IPS DF 19.7 (cell line): ENCODE results near the gene SIRPG.
"Not testable (repeated sequence)": the region's sequence is repeated elsewhere in the genome, so short reads cannot be mapped to it uniquely, and the experiment has no call there.

ENCODE experiments used
- DNase-seq: peaks from one replicate; pipeline ENCODE4 v3.0.0-alpha.2; 2013; ENCODE audit warnings: low read depth, low spot score

SIRPG gene

GRCh38 chr20:1635291-1635979 lies 22.1 kb downstream of the SIRPG start:
- DNase-seq: no peak

- DNase-seq: no peak
Measured at GRCh38 chr20:1633535-1633934, 24.0 kb downstream of the SIRPG start.

- no peak for DNase-seq
Measured at GRCh38 chr20:1632178-1632577, 25.4 kb downstream of the SIRPG start.

DNA sequence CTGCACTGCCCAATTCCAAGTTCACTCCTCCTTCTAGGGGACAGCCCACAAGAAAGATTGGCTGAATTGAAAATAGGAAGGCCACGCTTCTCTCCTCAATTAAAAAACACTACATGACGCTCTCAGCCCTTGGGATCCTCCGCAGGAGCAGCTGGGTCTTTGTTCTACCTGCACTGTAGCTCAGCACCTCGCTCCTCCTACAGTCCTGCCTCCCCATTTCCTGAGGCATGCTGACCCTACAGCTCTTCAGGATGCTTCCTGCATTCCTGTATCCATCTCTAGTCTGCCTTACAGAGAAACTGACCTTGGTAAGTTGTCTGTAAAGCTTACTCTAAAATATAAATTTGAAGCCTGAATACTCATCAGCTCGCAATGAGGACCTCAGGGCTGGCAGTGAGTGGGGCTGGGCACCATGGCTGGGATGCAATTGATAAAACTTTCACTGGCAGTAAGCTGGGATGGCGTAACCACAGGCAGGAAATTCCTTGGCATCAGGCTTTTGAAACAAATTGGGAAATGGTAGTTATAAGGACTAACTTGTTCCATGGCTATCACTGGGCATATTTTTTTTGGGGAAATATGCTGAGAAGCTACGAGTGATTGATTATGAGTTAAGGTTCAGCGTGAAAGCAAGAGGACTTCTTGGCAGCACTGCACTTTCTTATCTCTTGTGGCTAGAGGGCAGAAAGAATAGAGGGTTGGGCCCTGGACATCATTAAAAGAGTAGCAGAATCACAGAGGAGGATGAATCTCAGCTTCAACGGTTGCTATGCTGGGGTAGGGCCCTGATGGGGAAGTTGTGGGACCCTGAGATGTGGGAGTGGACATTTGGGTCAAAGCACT lies 26.0 kb downstream of the SIRPG start:
- DNase-seq: peak; percentile 45

GRCh38 chr20:1630186-1630585 lies 27.4 kb downstream of the SIRPG start:
- no peak for DNase-seq

DNA sequence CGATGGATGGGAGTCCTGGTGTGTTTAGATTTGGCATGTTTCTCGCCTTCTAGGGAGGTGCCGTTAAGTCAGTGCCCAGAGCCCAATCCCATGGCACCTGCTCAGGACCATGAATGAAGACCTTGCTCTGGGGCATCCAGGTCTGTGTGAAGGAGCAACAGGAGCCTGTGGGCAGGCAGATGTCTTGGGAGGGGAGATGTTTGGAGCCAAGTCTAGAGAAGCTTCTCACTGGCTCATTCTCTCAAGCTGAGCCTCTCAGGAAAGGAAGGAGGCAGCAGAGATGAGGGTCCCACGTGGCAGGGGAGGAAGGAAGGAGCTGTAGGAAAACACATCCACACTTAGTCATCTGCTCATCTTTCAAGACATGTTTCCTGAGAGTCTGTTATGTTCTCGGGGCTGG lies 28.3 kb downstream of the SIRPG start:
- DNase-seq: no peak

GRCh38 chr20:1628621-1629020 lies 29.0 kb downstream of the SIRPG start:
- DNase-seq: no peak

- no peak for DNase-seq
Measured at GRCh38 chr20:1627200-1627550, 30.4 kb downstream of the SIRPG start.

DNA sequence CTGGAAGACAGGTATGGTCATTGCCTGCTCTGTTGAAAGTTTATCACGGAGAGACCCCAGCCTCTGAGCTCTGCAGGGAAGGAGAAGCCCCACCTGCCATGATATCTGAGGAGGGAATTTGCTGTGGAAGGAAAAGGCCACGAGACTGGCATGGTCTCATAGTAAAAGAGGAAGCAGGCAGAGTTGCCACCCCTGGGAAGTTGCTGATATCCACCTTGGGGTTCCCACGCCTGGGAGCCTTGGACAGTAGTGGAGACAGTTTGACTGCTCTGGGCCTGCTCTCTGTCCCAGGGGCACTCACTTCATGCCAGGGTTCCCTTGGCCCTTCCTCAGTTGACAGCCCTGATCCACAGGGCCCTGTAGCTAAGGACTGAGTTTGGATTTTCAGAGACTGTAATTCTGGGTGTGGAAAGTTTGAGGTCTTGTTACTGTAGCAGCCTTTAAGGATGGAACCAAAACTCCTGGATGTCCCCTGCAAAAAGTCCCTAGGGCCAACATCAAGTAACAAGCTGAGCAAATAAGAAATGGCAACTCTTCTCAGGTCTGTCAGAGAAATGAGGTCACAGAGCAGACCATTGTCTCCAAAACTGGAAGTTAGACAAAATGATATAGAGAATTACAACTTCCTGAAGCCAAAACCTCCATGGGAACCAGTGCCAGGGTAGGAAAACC lies 30.9 kb downstream of the SIRPG start:
- DNase-seq: no peak

DNA sequence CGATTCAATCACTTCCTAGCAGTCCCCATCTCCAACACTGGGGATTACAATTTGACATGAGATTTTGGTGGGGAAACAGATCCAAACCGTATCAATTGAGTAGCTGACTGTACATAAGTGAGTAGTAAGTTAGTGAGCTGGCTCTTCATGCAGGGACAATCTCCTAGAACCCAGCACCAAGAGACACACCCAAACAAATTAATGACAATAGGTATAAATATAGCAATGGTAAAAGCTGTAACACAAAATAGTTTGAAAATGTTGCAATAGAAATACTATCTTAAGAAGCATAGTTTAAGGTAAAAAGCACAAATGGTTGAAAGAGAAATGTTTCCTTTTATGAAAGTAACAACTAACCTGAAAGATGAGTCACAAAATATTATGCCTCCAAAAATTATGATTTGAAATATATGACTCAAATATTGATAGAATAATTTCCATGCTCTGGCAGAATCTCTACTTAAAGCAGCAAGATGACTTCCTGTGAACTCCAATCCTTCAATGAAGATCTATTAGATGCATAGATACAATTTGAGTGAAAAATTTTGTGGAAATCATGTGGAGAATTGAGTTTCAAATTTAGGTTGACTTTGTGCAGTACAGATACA lies 32.4 kb downstream of the SIRPG start:
- no peak for DNase-seq

GRCh38 chr20:1623501-1624205 lies 33.9 kb downstream of the SIRPG start:
- DNase-seq: no peak

DNA sequence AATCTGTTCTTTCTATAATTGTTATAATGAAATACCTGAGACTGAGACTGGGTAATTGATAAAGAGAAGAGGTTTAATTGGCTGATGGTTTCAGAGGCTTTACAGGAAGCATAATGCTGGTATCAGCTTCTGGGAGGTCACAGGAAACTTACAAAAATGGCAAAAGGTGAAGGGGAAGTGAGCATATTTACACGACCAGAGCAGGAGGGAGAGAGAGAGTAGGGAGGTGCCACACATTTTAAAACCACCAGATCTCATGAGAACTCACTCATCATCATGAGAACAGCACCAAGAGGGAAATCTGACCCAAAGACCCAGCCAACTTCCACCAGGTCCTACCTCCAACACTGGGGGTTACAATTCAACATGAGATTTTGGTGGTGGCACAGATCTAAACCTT lies 35.1 kb downstream of the SIRPG start:
- no peak for DNase-seq

DNA sequence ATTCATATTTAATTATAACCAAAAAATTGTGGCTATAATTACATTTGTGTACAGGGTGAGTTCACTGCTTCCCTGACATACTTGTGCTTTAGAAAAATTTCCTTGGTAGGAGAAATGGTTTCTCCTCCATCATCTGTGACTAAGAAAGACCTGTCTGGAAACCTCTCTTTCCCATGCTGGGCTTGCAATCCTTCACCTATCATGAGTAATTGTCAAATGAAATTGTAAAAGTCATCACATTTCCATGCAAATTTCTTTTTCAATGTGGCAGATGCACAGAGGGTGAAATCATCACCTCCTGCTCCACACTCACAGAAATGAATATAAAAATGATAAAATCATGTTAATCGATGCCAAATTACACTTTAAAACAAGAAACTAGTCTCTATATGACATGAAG lies 36.3 kb downstream of the SIRPG start:
- DNase-seq: no peak

GRCh38 chr20:1619861-1620444 lies 37.6 kb downstream of the SIRPG start, which contains the start of gene SIRPB1:
Gene SIRPB1 (minus strand): TSS chr20:1620009. CDS start chr20:1619944, 65 bp downstream.
- no peak for DNase-seq

GRCh38 chr20:1618954-1619540 lies 38.5 kb downstream of the SIRPG start:
- DNase-seq: no peak

DNA sequence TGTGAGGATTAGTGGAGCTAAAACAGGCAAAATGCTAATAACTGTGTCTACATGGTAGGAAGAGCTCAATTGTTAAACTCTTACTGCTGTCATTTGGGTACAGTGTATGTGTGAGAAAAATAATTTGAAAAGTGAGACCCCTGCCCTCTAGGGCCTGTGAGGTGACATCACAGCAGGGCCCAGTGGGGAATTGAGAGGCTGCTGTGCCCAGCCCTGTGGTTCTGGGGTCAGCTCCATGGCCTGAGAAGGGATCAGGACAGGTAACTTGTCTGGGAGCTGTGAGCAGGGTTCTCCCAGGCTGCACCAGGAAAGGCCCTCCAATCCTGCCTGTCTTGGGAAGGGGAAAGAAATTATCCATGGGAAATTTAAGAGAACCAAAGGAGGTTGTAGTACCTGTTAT lies 39.1 kb downstream of the SIRPG start:
- no peak for DNase-seq

GRCh38 chr20:1616858-1617434 lies 40.6 kb downstream of the SIRPG start:
- DNase-seq: no peak

GRCh38 chr20:1610404-1610803 lies 47.2 kb downstream of the SIRPG start:
- not testable (repeated sequence) for DNase-seq

- not testable (repeated sequence) for DNase-seq
Measured at GRCh38 chr20:1608678-1609347, 48.8 kb downstream of the SIRPG start.

GRCh38 chr20:1600736-1601135 lies 56.8 kb downstream of the SIRPG start:
- DNase-seq: no peak
